Esophagus (tissue), 2 donors: Measurements from ENCODE around the gene TAC4. TPM values are rescaled to one million over a fixed set of nuclear protein-coding genes. Genes with fewer than 3 reads are reported as not detected.

ENCODE experiments used
- H3K27ac ChIP-seq, 2 donors: one replicate each; pipeline ENCODE4 v1.5.1; 2013; ENCODE audit warnings: low read depth in 2 of 2, mild to moderate bottlenecking in 2 of 2, inconsistent platforms in 1 of 2, low read length in 1 of 2, moderate library complexity in 1 of 2
- H3K27me3 ChIP-seq, 2 donors: one replicate each; pipeline ENCODE4 v1.6.1; 2013; ENCODE audit warnings: low read length in 2 of 2, control low read depth in 1 of 2, mild to moderate bottlenecking in 1 of 2; ENCODE audit not compliant: insufficient read depth in 2 of 2, control insufficient read depth in 1 of 2
- H3K36me3 ChIP-seq, 2 donors: one replicate each; pipeline ENCODE4 v1.6.1; 2013; ENCODE audit warnings: low read length in 1 of 2; ENCODE audit not compliant: control insufficient read depth in 2 of 2, insufficient read depth in 2 of 2
- H3K4me1 ChIP-seq, 2 donors: one replicate each; pipeline ENCODE4 v1.6.1; 2013; ENCODE audit warnings: low read length in 1 of 2; ENCODE audit not compliant: control insufficient read depth in 2 of 2, insufficient read depth in 2 of 2
- H3K4me3 ChIP-seq, 2 donors: one replicate each; pipeline ENCODE4 v1.5.1; 2013; ENCODE audit warnings: low read length in 2 of 2, mild to moderate bottlenecking in 2 of 2, low read depth in 1 of 2, moderate library complexity in 1 of 2
- H3K9me3 ChIP-seq, 2 donors: one replicate each; pipeline ENCODE4 v1.6.1; 2013; ENCODE audit warnings: mild to moderate bottlenecking in 2 of 2, low read depth in 1 of 2, low read length in 1 of 2, moderate library complexity in 1 of 2; ENCODE audit not compliant: control insufficient read depth in 2 of 2, insufficient read depth in 1 of 2
- WGBS, 2 donors: extraction: QIAGEN DNeasy Blood & Tissue Kit; methylation state at CpG; one replicate each; pipeline ENCODE4 v1.1.7; 2013; 5-methylcytosine and 5-hydroxymethylcytosine counted together
- polyA plus RNA-seq, 2 donors: library from polyadenylated mRNA; stranded (reverse); fragments of 200-250 nt; gene quantifications; one replicate each; pipeline ENCODE4 v1.2.3, GENCODE V29; 2013
- donor health status: healthy with polysubstance abuse.
- donor health status: Bipolar disorder and iron deficiency.

Gene TAC4, protein sequence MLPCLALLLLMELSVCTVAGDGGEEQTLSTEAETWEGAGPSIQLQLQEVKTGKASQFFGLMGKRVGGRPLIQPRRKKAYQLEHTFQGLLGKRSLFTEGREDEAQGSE
- not detected for polyA plus RNA-seq

DNA sequence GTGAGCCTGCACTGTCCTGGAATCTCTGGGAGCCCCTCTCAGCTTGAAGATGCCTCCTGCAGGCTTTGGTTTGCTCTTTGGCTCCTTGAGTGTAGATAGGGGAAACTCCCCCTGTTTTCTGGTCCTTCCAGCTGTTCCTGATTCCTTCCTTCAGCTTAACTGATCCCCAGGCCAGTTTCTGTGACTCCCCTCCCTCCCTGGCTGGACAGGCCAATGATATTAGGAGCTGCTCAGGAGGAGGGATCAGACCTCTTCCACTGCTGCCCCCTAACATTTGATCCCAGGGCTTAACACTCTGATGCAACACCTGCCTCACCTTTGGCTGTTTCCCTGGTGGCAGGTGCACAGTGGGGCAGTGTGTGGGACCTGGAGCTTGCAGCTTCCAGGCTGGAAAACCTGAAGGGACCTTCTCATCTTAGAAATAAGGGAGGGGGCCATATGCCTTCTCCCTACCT is at the start of gene TAC4:
TAC4 (minus strand) TSS at position 51 of the 455 bp plus-strand sequence. CDS start 52 bp downstream, outside the sequence.
- H3K4me3 ChIP-seq = no peak within 1 kb of the TSS
- H3K27me3 ChIP-seq = no peaks in the 10 kb centered on the region
- H3K36me3 ChIP-seq = no peaks in the 10 kb centered on the region
- no peak within 1 kb of the TSS for H3K27ac ChIP-seq
- H3K9me3 ChIP-seq = no peaks in the 10 kb centered on the region
- H3K4me1 ChIP-seq = peaks cover 0 to 3% of the 10 kb centered on the region in 2 donors

- H3K27me3 ChIP-seq = peaks cover 0 to under 1% of the 10 kb centered on the region in 2 donors
- H3K4me3 ChIP-seq = no peak overlapping the region
- peaks cover 2 to 7% of the 10 kb centered on the region in 2 donors for H3K4me1 ChIP-seq
- H3K9me3 ChIP-seq = no peaks in the 10 kb centered on the region
- H3K36me3 ChIP-seq = no peaks in the 10 kb centered on the region
- no peak overlapping the region for H3K27ac ChIP-seq
- 68 to 75% methylated on average over 5 of the region's 5 CpGs for WGBS, 2 donors
Measured at GRCh38 chr17:49896860-49897259, 49.0 kb upstream of the TAC4 start.

- H3K4me3 ChIP-seq = no peak overlapping the region
- peak overlapping the region; percentile 15 to 38 for H3K27ac ChIP-seq
- H3K27me3 ChIP-seq = no peaks in the 10 kb centered on the region
- peaks cover 0 to 9% of the 10 kb centered on the region in 2 donors for H3K4me1 ChIP-seq
- WGBS, 2 donors = 55 to 58% methylated on average over 1 of the region's 1 CpG
- no peaks in the 10 kb centered on the region for H3K9me3 ChIP-seq
- H3K36me3 ChIP-seq = no peaks in the 10 kb centered on the region
Measured at GRCh38 chr17:49896222-49896621, 48.4 kb upstream of the TAC4 start.

GRCh38 chr17:49895812-49896211 is 47.9 kb upstream of the TAC4 start:
- peak overlapping the region in 1 of 2 donors; percentile 38 for H3K27ac ChIP-seq
- peaks cover 0 to 12% of the 10 kb centered on the region in 2 donors for H3K4me1 ChIP-seq
- H3K36me3 ChIP-seq = no peaks in the 10 kb centered on the region
- H3K27me3 ChIP-seq = no peaks in the 10 kb centered on the region
- WGBS, 2 donors = 59 to 61% methylated on average over 2 of the region's 2 CpGs
- H3K4me3 ChIP-seq = no peak overlapping the region
- H3K9me3 ChIP-seq = no peaks in the 10 kb centered on the region

GRCh38 chr17:49894761-49895160 is 46.9 kb upstream of the TAC4 start:
- peak overlapping the region; percentile 90 to 91 for H3K27ac ChIP-seq

DNA sequence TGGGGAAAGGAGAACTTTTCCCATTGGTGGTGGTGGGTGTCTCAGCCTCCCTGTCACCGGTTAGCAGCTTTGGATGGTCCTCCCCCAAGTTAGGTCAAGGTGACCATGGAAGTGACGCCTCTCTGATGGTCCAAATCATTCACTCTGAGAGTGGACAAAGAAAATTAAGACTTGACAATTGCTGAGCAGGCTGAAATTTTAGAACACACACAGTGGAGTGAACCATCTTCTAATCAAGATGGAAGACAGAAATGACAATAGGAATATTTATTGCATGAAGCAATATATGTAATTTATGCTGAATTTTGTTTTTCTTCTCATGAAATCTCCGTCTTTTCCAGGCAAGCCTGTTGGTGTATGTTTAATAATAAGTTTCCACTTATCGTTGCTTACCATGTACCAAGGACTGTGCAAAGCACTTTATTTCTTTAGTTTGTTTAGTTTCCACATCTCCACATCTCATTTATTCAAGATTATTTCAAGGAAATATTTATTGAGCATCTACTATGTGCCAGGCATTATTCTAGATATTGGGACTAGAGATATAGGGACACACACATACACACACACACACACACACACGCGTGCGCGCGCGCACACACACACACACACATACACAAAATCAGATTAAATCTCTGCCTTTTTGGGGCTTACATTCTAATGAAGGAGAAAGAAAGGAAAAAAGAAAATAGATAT is 44.0 kb upstream of the TAC4 start:
- Histone ChIP-seq H3K27me3 (no peaks in the 10 kb centered on the region), H3K9me3 (no peaks in the 10 kb centered on the region), H3K4me1 (peaks cover 0 to 37% of the 10 kb centered on the region in 2 donors), H3K36me3 (no peaks in the 10 kb centered on the region), H3K27ac (no peak overlapping the region), H3K4me3 (no peak overlapping the region)
- WGBS, 2 donors = 77 to 82% methylated on average over 10 of the region's 10 CpGs

More at GRCh38 chr17:49894761-49895160, 46.9 kb upstream of the TAC4 start:
- Histone ChIP-seq H3K36me3 (no peaks in the 10 kb centered on the region), H3K4me3 (no peak overlapping the region), H3K9me3 (no peaks in the 10 kb centered on the region), H3K27me3 (no peaks in the 10 kb centered on the region), H3K4me1 (peaks cover 0 to 19% of the 10 kb centered on the region in 2 donors)
- WGBS, 2 donors = 50 to 61% methylated on average over 10 of the region's 10 CpGs

- Histone ChIP-seq H3K4me1 (peaks cover 0 to 36% of the 10 kb centered on the region in 2 donors), H3K36me3 (no peaks in the 10 kb centered on the region), H3K27ac (peak overlapping the region in 1 of 2 donors; percentile 79), H3K4me3 (no peak overlapping the region), H3K27me3 (no peaks in the 10 kb centered on the region), H3K9me3 (no peaks in the 10 kb centered on the region)
- WGBS, 2 donors = 68 to 77% methylated on average over 5 of the region's 5 CpGs
Measured at GRCh38 chr17:49891271-49891670, 43.4 kb upstream of the TAC4 start.

- peaks cover 2 to 36% of the 10 kb centered on the region in 2 donors for H3K4me1 ChIP-seq
Measured at GRCh38 chr17:49890852-49891251, 43.0 kb upstream of the TAC4 start.

DNA sequence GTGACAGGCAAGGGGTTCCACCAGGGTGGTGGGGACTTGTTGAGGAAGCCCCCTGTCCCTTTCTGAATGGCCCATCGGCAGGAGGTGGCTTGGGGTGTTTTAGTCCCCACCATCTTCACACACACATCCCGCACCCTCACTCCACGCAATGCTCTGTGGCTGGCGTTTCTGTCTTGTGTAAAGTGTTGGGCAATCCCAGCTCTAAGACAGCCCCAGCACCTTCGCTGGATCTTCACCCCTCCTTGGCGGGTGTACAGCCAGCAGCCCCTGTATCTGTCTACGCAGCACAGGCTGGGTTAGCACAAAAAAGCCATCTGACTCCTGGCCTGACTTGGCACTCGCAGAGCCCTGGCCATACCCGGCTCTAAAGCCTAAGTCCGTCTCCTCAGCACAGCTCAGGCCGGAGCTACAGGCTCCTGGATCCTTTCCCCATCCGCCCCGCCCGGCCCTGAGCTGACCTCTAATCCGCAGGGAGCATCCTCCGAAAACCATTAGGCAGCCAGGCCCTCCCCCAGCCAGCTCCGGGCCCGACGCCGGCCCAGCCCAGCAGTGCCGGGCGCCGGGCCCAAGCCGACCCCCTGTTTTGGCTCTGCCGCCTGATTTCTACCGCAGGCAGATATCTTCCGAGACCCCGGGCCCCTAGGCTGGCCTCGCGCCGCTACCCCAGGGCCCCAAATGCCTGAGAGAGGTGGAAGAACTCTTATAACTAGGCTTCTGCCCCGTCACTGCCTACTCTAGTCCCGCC is 42.4 kb upstream of the TAC4 start:
- Histone ChIP-seq H3K27ac (peak overlapping the region; percentile 25 to 79), H3K4me1 (peaks cover 2 to 36% of the 10 kb centered on the region in 2 donors), H3K27me3 (no peaks in the 10 kb centered on the region), H3K9me3 (no peaks in the 10 kb centered on the region), H3K36me3 (no peaks in the 10 kb centered on the region), H3K4me3 (no peak overlapping the region)
- whole genome bisulfite sequencing, 2 donors = 37 to 49% methylated on average over 27 to 33 of the region's 33 CpGs

More at GRCh38 chr17:49890852-49891251, 43.0 kb upstream of the TAC4 start:
- WGBS, 2 donors = 35 to 54% methylated on average over 21 to 23 of the region's 23 CpGs
- H3K9me3 ChIP-seq = no peaks in the 10 kb centered on the region
- H3K27ac ChIP-seq = peak overlapping the region in 1 of 2 donors; percentile 79
- H3K4me3 ChIP-seq = no peak overlapping the region
- no peaks in the 10 kb centered on the region for H3K27me3 ChIP-seq
- H3K36me3 ChIP-seq = no peaks in the 10 kb centered on the region
